ENCODE data around the gene MARCKS.
"Not testable (repeated sequence)": the region's sequence is repeated elsewhere in the genome, so short reads cannot be mapped to it uniquely, and the experiment has no call there.

MARCKS gene

DNA sequence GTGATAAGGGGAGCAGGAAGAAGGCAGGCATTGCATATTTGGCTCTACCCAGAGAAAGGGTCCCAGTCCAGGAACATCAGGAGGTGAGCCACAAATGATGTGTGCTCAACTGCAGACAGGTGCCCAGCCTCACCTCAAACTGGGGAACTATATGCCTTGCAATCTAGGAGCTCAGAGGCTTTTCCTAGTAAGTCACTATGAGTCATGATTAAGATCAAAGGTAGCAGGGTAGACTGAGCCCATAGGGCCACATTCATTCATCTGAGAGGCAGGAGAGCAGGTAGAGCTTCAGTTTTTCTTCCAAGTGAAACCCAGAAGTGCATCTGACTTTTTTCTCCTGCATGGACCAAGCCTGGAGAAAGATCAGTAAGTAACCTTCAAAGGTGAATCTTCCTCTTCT, 31.3 kb downstream of the MARCKS start:
- DNase-seq, result no peak

DNA sequence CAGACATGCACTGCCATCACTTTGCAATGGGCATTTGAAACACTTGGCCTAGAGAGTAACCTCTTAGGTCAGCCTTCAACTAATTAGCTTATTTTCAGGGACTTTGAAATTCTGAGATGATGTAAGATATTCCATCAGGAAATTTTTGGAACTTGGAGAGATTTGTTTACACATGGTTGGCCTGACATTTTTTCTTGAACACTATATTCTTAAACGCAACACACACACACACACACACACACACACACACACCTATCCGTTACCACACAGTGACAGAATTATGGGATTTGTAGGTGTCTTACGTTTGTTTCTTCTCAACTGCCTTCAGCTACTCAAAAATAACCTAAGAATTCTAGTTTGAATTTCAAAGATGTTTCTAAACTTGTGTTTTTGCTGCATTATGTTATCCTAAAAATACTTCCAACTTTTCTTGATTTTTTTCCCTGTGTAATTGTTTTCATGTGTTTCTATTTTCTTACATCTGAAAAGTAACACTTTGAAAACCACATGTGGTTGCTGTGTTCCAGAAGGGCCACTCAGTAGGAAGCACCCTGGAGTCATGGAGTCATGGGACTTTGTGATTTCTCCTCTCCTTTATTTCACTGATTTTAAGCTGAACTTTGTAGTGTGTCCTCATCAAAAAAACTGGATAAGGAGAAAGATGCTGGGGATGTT, 31.9 kb downstream of the MARCKS start:
- DNase-seq, result no peak

DNA sequence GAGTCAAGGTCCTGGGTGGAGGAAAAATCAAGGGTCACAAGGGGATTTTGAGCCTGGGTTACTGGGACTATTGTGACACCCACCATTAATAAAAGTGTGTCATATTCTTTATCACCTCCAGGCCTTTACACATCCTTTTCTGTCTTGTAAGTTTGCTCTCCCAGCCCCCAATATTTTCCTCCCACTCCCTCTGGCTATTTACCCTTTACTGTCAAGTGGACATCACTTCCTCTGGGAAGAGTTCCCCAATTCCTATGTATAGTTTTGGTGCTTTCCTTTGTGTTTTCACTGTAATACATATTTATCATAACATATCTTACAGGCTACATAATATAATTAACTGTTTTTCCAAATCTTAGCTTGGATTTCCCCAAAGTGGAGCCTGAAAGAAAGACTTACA, 36.3 kb downstream of the MARCKS start:
- no peak for DNase-seq

DNA sequence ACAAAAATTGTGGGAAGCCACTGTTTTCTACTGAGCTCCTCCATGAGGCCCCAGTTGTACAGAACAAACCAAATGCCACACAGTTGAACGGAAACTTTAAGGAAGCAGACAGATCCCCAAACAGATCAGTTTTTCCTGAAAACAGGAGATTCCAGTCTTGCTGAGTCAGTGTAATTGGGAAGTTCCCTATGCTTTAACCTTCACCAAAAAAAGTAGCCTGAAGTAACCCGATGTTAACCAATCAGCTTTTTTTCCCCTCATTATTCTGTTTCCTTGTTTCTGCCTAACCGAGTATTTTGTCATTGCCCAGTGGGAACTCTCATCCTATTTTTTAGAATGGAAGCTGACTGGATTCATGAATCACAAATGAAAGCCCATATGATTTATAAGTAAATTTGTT, 36.7 kb downstream of the MARCKS start:
- DNase-seq, result no peak

DNA sequence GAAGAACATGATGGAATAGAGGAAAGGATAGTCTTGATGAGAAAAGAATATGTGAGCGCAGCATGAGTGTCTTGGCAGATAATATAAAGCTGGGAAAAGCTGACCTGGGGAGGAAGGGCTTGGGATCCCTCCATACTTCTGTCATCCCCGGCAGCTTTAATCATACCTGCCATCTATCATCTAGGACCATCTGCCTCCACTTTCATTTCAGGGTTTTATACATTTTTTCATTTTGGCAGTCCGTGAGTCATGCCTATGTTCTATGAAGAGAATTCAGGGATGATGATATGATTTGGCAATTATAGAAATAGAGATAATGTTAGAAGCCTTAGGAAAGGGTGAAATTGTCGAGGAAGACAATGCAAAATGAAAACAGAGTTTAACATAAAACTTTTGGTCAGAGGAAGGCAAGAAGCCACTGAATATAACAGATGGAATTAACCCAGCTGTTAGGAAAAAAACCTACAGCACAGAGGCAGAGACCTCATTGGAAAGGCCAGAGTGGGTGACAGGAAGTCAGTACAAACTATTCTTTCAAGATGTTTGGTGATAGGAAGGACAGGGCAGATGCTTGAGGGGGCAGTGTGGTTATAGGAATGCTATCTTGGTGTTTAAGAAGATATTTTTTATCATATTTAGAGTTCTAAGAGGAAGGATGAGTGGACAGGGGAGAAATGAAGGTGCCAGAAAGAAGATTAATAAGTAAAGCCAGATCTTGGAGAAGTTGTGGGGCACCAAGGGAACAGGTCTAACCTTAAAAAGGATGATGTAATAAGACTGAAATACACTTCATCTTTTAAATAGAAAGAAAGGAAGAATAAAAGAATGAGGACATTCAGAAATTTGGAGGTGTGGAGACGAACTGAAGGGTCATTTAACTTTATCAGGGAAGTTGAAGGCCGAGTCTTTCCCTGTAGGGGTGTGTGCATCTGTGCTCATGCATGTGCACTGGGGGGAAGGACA, 37.8 kb downstream of the MARCKS start:
- DNase-seq, result no peak

DNA sequence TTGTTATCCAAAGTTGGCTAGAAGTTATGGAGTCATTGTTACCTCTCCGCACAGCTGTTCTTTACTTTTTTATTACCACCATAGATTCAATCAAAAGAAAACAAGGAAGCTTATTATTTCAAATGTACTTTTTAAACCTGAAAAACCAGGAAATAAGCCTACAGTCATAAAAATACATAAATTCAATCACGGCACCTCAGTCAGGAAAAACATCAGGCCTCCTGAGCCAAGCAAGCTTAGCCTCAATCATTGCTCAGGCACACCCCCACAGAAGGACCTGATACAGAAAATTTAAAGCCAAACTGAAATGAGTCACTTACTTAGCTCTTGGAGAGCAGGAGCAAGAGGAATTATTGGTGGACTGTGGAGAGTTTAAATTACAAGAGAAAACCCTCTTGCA, 44.3 kb downstream of the MARCKS start:
- DNase-seq, result no peak

DNA sequence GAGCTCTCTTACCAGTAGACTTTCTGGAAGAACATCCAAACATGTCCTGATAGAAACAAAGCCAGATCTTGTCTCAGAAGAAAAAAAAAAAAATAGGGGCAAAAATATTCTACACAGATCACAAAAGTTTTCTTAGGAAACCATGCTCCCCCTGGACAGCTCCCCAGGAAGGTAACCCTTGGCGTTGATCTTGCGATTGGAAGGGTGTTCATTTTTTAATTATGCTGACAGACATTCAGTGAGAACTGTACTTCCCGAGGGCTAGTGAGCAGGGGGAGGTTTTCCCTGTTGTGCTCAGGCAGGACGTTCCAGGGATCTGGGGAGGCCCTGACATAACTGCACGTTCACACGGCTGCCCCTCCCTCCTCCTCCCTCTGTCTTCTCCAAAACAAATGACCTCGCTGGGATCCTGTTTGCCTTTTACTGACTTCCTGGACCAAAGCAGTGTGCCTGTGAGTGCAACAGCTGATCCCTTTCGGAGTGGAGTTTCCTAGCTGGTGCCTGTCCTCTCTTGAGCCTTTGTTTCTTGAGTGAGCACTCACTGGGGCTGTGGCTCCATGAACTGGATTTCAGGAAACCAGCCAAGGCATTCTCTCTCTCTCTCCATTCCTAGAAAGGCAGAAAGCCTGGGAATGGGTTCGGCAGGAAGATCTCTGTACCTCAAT, 46.7 kb downstream of the MARCKS start:
- DNase-seq, result no peak

DNA sequence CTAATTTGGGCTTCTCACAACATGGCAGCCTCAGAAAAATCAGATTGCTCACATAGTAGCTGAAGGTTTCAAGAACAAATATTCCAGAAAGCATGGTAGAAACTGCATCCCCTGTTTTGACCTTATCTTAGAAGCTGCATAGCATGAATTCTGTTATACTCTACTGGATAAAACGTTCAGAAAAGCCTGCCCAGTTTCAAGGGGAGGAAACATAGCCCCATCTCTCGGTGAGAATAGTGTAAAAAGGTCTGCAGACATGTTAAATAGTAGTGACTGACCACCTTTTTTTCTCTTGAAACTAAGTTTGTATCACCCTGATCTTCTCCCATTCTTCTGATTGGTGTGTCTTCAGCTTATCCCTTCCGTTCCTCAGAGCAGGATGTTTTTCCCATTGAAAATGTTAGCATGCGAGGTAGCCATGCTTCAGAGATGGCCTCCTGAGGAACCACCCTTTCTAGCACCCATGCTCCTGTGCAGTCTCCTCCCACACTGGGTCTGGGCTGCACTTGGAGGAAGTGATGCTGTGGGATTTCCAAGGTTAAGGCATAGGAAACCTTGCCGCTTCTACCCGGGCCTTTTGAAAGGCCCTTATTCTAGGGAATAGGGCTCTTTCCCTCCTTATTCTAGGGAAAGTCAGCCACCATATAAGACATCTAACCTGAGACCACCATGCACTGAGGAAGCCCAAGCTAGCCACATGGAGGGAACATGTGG, 50.1 kb downstream of the MARCKS start:
- no peak for DNase-seq

DNA sequence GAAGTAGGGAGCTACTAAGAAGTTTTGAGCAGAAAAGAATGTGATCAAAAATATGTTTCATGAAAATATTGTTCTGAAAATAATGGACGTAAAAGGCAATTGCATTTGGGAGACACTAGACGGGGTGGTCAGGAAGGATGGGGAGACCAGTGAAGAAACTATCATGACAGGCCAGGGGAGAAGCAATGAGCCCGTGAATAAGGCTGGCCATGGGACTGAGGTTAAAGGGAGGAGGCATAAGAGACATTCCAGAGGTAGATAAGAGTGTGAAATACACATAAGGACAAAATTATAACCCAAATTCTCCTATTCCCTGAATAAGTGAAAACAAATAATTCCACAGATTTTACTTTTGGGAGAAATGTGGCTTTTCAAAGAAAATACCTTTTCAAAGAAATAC, 51.7 kb downstream of the MARCKS start:
- no peak for DNase-seq

DNA sequence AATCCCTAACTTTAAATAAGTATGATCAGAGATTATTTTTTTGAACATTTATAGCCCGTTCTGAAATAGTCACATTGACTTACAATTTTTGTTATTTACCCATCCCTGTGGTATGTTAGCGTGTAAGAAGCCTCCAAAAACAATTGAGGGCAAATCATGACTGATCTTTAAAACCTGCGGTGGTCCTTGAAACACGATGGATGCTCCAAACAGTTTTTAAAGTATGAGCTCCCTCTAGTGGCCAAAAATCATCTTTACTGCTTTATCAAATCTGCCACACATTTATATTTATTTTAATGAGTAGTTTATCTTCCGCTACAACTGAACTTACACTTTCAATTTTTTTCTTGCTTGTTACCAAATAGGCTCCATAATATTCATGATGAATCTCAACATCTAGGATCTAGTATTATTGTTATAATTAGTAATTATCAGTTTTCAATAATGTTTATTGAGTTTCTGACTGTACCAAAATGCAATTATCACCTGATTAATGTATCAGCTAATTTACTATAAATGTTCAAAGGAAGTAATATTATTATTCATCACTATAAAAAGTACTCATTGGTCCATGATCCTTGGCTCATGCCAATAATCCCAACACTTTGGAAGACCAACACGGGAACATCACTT, 52.2 kb downstream of the MARCKS start:
- peak; percentile 73 for DNase-seq

DNA sequence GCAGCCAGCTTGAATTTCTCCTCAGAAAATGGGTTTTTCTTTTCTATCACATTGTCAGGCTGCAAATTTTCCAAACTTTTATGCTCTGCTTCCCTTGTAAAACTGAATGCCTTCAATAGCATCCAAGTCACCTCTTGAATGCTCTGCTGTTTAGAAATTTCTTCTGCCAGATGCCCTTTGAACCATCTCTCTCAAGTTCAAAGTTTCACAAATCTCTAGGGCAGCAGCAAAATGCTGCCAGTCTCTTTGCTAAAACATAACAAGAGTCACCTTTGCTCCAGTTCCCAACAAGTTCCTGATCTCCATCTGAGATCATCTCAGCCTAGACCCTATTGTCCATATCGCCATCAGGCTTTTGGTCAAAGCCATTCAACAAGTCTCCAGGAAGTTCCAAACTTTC, 53.1 kb downstream of the MARCKS start:
- not testable (repeated sequence) for DNase-seq
